NCI-H82 (cell line): ENCODE results near the gene TMEM92.

Experiments
- DNase-seq: peaks from one replicate; lab custom pipeline; 2025; lab: John Stamatoyannopoulos, UW

TMEM92 gene

GRCh38 chr17:50328363-50329325, 54.4 kb downstream of the TMEM92 start:
- no peak for DNase-seq

GRCh38 chr17:50329716-50330115, 55.5 kb downstream of the TMEM92 start:
- DNase-seq, result no peak

GRCh38 chr17:50330151-50330775, 56.0 kb downstream of the TMEM92 start:
- DNase-seq, result no peak
